GM19395 (cell line): ENCODE measurements around the gene TUSC2.
"Not testable (repeated sequence)": the region's sequence is repeated elsewhere in the genome, so short reads cannot be mapped to it uniquely, and the experiment has no call there.

ENCODE experiments used
- ATAC-seq: cut with Tn5 transposase; IDR thresholded peaks from one replicate; pipeline ENCODE4 v1.9.1; 2021; ENCODE audit warnings: mild to moderate bottlenecking, moderate library complexity; ENCODE audit not compliant: unreplicated experiment

TUSC2 gene

DNA sequence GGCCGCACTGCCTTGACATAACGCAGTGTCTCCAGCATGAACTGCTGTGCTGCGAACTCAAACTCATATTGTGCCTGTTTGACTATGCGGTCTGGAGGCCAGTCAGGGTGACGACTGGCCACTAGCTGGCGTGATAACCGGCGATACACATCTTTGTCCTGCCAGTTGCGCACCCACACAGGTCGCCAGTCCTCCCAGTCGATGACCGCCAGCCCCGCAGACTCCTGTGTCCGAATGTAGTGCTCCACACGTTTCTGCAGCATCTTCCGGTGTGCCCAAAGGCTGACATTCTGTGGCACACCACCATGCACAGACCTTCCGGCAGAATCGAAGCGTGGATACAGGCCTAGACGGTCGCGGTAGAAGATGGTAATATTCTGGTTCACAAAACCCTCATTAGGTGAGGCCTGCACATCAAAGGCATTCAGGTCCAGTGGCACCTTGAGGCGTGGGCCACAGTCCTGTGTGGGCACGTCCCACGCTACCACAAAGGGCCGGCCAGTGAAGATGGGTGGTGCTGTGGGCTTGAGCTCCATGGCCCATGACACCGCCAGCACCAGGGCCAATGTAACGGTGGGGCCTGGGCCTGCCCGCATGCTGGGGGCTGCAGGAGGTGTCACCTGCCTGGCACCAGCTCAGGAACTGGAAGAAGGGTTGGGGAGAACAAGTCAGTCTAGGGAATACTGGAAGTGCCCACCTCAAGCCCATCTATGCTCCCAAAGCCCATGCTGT is 8.0 kb downstream of the TUSC2 start:
- no peak for ATAC-seq

GRCh38 chr3:50319181-50319893 is 8.7 kb downstream of the TUSC2 start:
- no peak for ATAC-seq

- ATAC-seq = no peak
Measured at GRCh38 chr3:50318615-50319014, 9.4 kb downstream of the TUSC2 start.

DNA sequence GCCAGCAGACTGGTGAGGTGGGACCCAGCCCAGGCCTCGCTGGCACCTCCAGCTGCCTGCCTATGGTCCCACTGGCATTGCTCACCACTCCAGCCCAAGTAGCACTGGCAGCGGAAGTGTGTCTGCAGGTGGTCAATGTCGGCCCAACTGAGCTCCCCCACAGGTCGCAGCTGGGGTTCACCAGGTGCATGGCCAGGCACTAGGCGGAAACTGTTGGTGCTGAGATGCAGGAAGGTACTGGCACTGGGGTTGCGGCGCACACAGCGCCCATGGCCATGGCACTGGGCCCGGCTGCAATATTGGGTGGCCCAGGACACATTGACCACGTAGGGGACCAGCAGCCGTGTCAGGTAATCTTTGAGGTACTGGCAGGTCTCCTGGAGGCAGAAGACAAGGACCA is 9.9 kb downstream of the TUSC2 start:
- no peak for ATAC-seq

GRCh38 chr3:50317300-50317699 is 10.7 kb downstream of the TUSC2 start:
- no peak for ATAC-seq

DNA sequence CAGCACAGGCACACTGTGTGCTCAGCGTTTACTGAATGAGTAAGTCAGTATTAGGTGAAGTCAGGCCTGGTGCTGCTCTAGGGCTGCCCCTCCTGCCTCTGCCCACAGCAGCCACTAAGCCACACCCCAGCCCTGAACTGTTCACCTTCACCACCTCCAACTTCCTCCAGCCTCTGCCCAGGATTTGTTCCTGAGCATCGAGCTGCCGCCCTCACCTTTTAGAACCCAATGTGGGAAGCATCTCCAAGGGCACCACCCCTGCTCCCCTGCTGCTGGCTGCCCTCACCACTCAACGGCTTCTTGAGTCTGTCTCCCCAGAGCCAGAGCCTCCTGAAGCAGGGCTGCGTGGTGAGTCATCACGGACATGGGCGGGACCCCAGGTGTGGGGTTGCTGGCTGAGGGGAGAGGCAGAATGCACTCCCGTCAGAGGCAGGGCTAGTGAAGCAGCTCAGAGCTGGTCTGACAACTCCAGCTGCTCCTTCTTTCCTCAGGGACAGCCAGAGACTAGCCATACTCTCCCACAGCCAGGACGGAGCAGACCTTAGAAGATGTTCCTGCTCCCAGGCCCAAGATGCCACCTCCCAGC is 11.3 kb downstream of the TUSC2 start:
- ATAC-seq = no peak

GRCh38 chr3:50314816-50315215 is 13.2 kb downstream of the TUSC2 start:
- no peak for ATAC-seq

- no peak for ATAC-seq
Measured at GRCh38 chr3:50314342-50314741, 13.7 kb downstream of the TUSC2 start.

GRCh38 chr3:50312041-50312440 is 16.0 kb downstream of the TUSC2 start:
- not testable (repeated sequence) for ATAC-seq

- ATAC-seq = no peak
Measured at GRCh38 chr3:50304601-50305000, 23.4 kb downstream of the TUSC2 start.

DNA sequence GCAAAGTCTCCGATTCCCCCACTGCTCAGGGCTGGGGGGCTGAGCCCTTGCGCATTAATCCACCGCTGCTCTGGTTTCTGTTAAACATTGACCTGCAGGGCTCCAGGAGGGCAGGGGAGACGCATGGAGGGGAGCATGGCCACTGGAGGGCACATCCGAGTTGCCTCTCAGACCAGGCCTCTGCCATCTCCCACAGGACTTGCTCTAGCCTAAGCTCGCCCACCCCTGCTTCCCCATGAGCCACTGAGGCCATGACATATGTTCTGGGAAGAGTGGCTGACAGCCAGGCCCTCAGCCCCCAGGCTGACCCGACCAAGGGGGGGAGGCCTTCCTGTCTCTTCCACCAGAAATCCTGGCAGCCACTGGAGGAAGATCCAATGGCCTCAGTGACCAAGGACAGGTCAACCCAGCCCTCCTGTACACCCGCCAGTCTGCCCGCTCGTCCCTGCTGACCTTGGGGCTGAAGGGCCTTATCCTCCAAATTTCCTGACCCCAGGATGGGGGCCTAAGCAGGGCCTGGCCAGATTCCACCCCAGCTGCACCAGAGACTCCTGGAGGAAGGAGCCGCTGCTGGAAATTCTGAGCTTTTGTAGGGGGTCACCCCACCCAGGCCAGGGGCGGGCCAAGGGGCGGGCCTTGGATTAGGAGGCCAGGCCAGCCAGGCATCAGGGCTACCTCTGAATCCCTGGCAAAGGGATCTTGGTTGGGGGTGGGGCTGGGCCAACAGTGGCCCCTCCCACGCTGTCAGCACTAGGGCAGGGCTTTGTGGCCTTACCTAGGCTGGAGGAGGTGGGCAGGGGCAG is 24.8 kb downstream of the TUSC2 start, which contains the start of gene HYAL1:
TSS of gene HYAL1 (minus strand) at position 562 of the 803 bp plus-strand sequence. CDS start 618 bp downstream, outside the sequence.
- ATAC-seq = no peak

DNA sequence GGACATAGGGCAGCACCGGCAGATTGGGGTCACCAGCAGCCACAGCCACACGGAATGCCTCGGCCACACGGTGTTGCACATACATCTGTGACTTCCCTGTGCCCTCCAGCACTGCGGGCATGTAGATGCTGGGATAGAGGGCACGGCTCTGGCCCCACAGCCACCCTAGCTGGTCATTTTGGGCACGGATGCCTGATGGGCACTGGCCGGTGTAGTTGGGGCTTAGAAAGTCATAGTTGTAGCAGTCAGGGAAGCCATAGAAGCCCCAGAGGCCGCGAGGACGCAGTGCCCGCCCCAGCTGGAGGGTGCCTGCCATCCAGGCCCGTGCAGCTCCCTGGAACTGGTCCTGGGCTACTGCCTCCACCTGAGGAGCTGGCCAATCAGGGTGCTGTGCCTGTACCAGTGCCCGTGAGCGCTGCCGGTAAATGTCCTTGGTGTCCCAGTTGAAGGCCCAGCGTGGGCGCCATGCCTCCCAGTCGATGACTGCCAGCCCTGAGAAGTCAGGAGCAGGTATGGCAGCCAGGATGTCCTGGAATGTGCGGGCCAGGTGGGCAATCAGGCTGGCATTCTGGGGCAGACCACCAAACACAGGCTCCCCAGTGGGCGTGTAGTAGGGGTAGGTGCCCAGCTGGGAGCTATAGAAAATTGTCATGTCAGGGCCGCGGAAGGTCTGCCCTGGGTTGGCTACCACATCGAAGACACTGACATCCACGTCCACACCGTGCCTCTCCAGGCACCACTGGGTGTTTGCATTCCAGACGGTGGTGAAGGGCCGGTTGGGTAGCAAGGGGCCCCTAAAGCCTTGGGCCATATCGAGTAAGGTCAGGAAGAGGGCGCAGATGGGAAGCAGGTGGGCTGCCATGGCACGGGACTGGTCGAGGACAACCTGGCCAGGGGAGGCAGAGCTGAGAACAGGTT is 25.7 kb downstream of the TUSC2 start:
- ATAC-seq = no peak

DNA sequence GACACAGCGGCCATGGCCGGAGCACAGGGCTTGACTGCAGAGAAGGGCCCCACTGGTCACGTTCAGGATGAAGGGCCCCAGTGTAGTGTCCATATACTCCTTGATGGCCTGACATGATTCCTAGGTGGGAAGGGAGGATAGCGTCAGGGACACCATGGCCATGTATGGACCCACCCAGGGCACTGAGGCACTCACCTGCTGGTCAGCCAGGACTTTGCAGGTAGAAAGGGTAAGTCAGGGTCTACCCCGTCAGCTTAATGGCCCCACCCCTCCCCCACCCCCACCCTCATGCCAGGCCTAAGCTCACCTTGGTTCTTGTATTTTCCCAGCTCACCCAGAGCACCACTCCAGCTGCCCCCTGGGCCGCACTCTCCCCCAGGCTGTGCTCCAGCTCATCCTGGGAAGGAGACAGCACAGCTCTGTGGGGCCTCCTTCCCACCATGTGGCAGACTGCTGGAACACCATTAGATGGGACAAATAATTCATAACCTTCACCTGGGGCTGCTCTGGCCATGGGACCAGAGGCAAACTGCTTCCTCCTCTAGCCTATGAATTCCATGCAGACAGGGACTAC is 27.3 kb downstream of the TUSC2 start:
- ATAC-seq = no peak

- peak; percentile 0 for ATAC-seq
Measured at GRCh38 chr3:50299929-50300680, 27.9 kb downstream of the TUSC2 start.

GRCh38 chr3:50299638-50299928 is 28.4 kb downstream of the TUSC2 start:
- ATAC-seq = no peak

GRCh38 chr3:50298836-50299637 is 29.0 kb downstream of the TUSC2 start, which contains the start of the genes HYAL3 and NAA80:
HYAL3 (minus strand) TSS chr3:50299405; CDS start chr3:50295602, 3,803 bp downstream.
NAA80 (minus strand) TSS chr3:50299405; CDS start chr3:50297463, 1,942 bp downstream.
- peak; percentile 83 for ATAC-seq

- no peak for ATAC-seq
Measured at GRCh38 chr3:50297896-50298725, 29.9 kb downstream of the TUSC2 start.
